Upper lobe of left lung (tissue), 4 donors: ENCODE data around the gene CCNH.

Experiments
- CTCF ChIP-seq, 6 experiments: fragments of 450-650 bp in 4 of 6; fragments of 200-600 bp in 2 of 6; sonication (generic) in 2 of 6; IDR thresholded peaks; one replicate each; pipeline ENCODE4 v1.5.1; 2016 to 2019; ENCODE audit warnings: antibody characterized with exemption in 6 of 6
- POLR2AphosphoS5 ChIP-seq, 2 donors: sonication (generic); formaldehyde crosslinking; IDR thresholded peaks; one replicate each; pipeline ENCODE4 v1.5.1; 2017; ENCODE audit warnings: antibody characterized with exemption in 2 of 2

DNA sequence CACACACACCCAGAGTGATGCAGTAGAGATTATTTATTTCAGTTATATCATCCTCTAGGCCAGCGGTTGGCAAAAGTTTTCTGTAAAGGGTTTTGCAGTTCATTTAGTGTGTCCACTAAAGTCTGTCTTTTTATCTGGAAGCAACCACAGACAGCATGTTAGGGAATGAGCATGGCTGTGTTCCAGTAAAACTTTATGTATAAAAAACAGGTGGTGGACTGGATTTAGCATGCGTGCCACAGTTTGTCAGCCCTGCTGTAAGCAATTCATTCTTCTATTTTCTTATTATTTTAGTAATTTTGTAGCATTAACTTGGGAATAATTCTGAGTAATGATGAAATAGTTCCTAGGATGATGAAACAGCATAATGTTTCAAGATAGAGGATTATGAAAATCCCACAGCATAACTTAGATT, 51.7 kb downstream of the CCNH start:
- TF ChIP-seq POLR2AphosphoS5 (IDR thresholded peaks at IDR 0.05): no peak
- TF ChIP-seq CTCF (IDR thresholded peaks at IDR 0.05): no peak
